GM12872 (cell line): ENCODE data around the gene ARHGAP8.

Experiments used
- CTCF ChIP-seq: IDR thresholded peaks from 3 replicates; pipeline ENCODE4 v1.5.1; 2011; ENCODE audit warnings: low read depth, mild to moderate bottlenecking, low read length, moderate library complexity; ENCODE audit not compliant: insufficient read depth

Gene ARHGAP8

GRCh38 chr22:44840611-44841322 lies 88.4 kb downstream of the ARHGAP8 start:
- TF ChIP-seq CTCF, result no peak

- TF ChIP-seq CTCF, result no peak
Observed at GRCh38 chr22:44842417-44842816, 90.0 kb downstream of the ARHGAP8 start.

- TF ChIP-seq CTCF, result no peak
Observed at GRCh38 chr22:44845191-44845590, 92.8 kb downstream of the ARHGAP8 start.

- no peak for TF ChIP-seq CTCF
Observed at GRCh38 chr22:44845796-44846720, 93.7 kb downstream of the ARHGAP8 start.

- no peak for TF ChIP-seq CTCF
Observed at GRCh38 chr22:44846726-44847275, 94.4 kb downstream of the ARHGAP8 start.

GRCh38 chr22:44847380-44847779 lies 95.0 kb downstream of the ARHGAP8 start:
- no peak for TF ChIP-seq CTCF

- no peak for TF ChIP-seq CTCF
Observed at GRCh38 chr22:44847892-44848291, 95.5 kb downstream of the ARHGAP8 start.
